GM13976 (cell line): ENCODE data around the gene ATXN2.

Experiments
- DNase-seq: peaks from one replicate; pipeline ENCODE4 v3.0.0; 2012; ENCODE audit warnings: low spot score
- in situ Hi-C: fragments of 300-500 bp; cut with MboI; formaldehyde crosslinking; loops from one replicate; pipeline ENCODE4 v1.12.0; 2022; ENCODE audit warnings: low sequenced_read_pairs, mixed read lengths, inconsistent platforms; ENCODE audit not compliant: unreplicated experiment
- TF ChIP-seq, protein P1 (sequence below): IDR thresholded peaks from 2 replicates; pipeline ENCODE4 v1.5.1; 2012; ENCODE audit warnings: borderline replicate concordance, mild to moderate bottlenecking; ENCODE audit not compliant: insufficient read depth; ENCODE audit errors: extremely low read depth, missing control alignments, control extremely low read depth

The ATXN2 gene

DNA sequence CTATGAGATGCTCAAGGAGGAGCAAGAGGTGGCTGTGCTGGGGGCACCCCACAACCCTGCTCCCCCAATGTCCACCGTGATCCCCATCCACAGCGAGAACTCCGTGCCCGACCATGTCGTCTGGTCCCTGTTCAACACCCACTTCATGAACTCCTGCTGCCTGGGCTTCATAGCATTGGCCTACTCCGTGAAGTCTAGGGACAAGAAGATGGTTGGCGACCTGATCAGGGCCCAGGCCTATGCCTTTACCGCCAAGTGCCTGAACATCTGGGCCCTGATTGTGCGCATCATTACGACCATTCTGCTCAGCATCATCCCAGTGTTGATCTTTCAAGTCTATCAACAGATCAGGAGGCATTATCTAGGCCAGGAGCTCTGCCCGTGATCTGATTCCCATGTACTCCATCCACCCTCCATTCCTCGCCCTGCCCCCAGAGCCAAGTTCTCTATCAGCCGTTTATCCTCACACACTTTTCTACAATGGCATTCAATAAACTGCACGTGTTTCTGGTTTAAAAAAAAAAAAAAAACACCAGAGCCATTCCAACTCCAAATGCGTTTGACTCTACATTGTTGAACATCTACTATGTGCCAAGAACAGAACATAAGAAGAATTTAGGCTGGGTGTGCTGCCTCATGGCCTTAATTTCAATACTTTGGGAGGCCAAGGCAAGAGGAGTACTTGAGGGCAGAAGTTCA, 17.5 kb downstream of the ATXN2 start:
- no peak for DNase-seq
- TF ChIP-seq, protein P1, sequence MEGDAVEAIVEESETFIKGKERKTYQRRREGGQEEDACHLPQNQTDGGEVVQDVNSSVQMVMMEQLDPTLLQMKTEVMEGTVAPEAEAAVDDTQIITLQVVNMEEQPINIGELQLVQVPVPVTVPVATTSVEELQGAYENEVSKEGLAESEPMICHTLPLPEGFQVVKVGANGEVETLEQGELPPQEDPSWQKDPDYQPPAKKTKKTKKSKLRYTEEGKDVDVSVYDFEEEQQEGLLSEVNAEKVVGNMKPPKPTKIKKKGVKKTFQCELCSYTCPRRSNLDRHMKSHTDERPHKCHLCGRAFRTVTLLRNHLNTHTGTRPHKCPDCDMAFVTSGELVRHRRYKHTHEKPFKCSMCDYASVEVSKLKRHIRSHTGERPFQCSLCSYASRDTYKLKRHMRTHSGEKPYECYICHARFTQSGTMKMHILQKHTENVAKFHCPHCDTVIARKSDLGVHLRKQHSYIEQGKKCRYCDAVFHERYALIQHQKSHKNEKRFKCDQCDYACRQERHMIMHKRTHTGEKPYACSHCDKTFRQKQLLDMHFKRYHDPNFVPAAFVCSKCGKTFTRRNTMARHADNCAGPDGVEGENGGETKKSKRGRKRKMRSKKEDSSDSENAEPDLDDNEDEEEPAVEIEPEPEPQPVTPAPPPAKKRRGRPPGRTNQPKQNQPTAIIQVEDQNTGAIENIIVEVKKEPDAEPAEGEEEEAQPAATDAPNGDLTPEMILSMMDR, result no peak
- in situ Hi-C loops, result no loop called here

DNA sequence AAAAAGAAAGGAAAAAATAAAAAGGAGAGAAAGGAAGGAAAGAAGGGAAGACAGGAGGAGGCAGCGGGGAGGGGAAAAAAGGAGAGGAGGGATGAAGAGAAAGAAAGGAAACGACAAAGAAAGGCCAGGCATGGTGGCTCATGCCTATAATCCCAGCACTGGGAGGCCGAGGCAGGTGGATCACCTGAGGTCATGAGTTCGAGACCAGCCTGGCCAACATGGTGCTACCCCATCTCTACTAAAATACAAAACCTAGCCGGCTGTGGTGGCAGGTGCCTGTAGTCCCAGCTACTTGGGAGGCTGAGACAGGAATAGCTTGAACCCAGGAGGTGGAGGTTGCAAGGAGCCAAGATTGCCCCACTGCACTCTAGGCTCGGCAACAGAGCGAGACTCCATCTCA, 18.4 kb downstream of the ATXN2 start:
- TF ChIP-seq, protein P1, result no peak
- in situ Hi-C loops, result no loop called here
- DNase-seq, result no peak

DNA sequence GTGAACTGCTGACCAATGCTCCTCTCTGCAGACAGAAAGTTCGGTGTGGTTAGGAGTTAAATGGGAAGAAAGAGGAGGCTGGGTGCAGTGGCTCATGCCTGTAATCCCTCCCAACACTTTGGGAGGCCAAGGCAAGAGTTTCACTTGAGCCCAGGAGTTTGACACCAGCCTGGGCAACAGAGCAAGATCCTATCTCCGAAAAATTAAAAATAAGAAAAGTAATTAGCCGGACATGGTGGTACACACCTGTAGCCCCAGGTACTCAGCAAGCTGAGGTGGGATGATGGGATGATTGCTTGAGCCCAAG, 19.0 kb downstream of the ATXN2 start:
- in situ Hi-C loops, result no loop called here
- DNase-seq, result no peak
- TF ChIP-seq, protein P1, result no peak

DNA sequence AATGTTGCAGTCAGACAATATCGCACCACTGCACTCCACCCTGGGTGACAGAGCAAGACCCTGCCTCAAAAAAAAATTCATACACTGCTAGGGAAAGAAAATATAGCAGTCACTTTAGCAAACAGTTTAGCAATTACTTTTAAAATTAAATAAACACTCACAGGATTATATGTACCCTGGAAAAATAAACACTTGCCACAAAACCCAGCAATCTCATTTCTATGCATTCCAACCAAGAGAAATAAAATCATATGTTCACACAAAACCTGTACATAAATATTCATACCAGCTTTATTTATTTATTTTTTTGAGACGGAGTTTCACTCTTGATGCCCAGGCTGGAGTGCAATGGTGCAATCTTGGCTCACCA, 20.2 kb downstream of the ATXN2 start:
- no peak for DNase-seq
- TF ChIP-seq, protein P1, result no peak
- in situ Hi-C loops, result no loop called here

- in situ Hi-C loops, result no loop called here
- DNase-seq, result peak; percentile 39
- TF ChIP-seq, protein P1, result no peak
Measured at GRCh38 chr12:111578276-111578970, 20.7 kb downstream of the ATXN2 start.

GRCh38 chr12:111574797-111575443, 24.2 kb downstream of the ATXN2 start:
- DNase-seq, result no peak
- TF ChIP-seq, protein P1, result no peak
- in situ Hi-C loops, result no loop called here
